HepG2 (cell line): ENCODE measurements around the gene DYRK2. TPM values are rescaled to one million over a fixed set of nuclear protein-coding genes. Genes with fewer than 3 reads are reported as not detected.

ENCODE experiments used
- ATAC-seq: fragments of 200-7000 bp; cut with Tn5 transposase; 3 replicates; pipeline ENCODE4 v1.9.1; 2020; ENCODE audit warnings: mild to moderate bottlenecking, moderate library complexity
- BruUV-seq: library from RNA; stranded (reverse); fragments of 400-500 nt; replicated peaks from 2 replicates; lab custom pipeline; 2021; lab: Mats Ljungman, UMichigan
- CTCF ChIA-PET: fragments of 300-600 bp; formaldehyde crosslinking; extraction: SDS; loops from one replicate; lab custom pipeline; 2021; ENCODE audit warnings: low total read pairs, inconsistent platforms, low intra/inter-chr PET ratio; lab: Yijun Ruan, JAX
- POLR2A ChIA-PET: fragments of 350-600 bp; sonication (Branson Sonifier 250); formaldehyde crosslinking; loops from one replicate; lab custom pipeline; 2020; ENCODE audit warnings: antibody characterized with exemption, inconsistent platforms; lab: Yijun Ruan, JAX
- DNase-seq: peaks from one replicate; pipeline ENCODE4 v3.0.0-alpha.2; 2015; ENCODE audit warnings: low spot score
- FAIRE-seq: peaks from 3 replicates; lab custom pipeline; 2011; peaks lifted over from hg19 to GRCh38; lab: Jason Lieb, UNC
- H2AFZ ChIP-seq: one replicate; pipeline ENCODE4 v1.6.1; 2011; ENCODE audit warnings: low read length, inconsistent platforms
- H3K27ac ChIP-seq: fragments of 300-600 bp; 3 replicates; pipeline ENCODE4 v1.8.0; 2011; ENCODE audit warnings: mixed run types, mild to moderate bottlenecking, mixed read lengths, low read length, inconsistent platforms; ENCODE audit not compliant: insufficient read depth; ENCODE audit errors: extremely low read length
- H3K27me3 ChIP-seq, 2 experiments: fragments of 200-600 bp in 1 of 2; 2 replicates in 1 of 2; 3 replicates in 1 of 2; pipeline versions ENCODE4 v1.6.0 to v1.8.0; 2011; ENCODE audit warnings: low read length in 2 of 2, mild to moderate bottlenecking in 2 of 2, moderate library complexity in 2 of 2, inconsistent platforms in 1 of 2; ENCODE audit not compliant: insufficient read depth in 2 of 2, control insufficient read depth in 1 of 2
- H3K36me3 ChIP-seq, 2 experiments: fragments of 200-600 bp in 1 of 2; replicated peaks in 1 of 2; 2 replicates in 1 of 2; 3 replicates in 1 of 2; pipeline versions ENCODE4 v1.5.1 to v1.8.0; 2011; ENCODE audit warnings: low read length in 2 of 2, inconsistent platforms in 1 of 2; ENCODE audit not compliant: insufficient read depth in 2 of 2, control insufficient read depth in 1 of 2
- H3K4me1 ChIP-seq: 2 replicates; pipeline ENCODE4 v1.5.1; 2012; ENCODE audit warnings: low read length, inconsistent platforms; ENCODE audit not compliant: insufficient read depth
- H3K4me2 ChIP-seq: 2 replicates; pipeline ENCODE4 v1.6.0; 2011; ENCODE audit warnings: low read depth, low read length, inconsistent platforms
- H3K4me3 ChIP-seq, 3 experiments: fragments of 200-600 bp in 1 of 3; sonication (generic), shearing (Covaris generic) in 1 of 3; replicated peaks in 1 of 3; 2 replicates each; pipeline ENCODE4 v1.5.1; 2011 to 2016; ENCODE audit warnings: low read length in 3 of 3, inconsistent platforms in 2 of 3, low read depth in 2 of 3, mild to moderate bottlenecking in 2 of 3, control low read depth in 1 of 3, mixed read lengths in 1 of 3; ENCODE audit not compliant: insufficient read depth in 1 of 3
- H3K79me2 ChIP-seq: one replicate; pipeline ENCODE4 v1.6.1; 2011; ENCODE audit warnings: low read length, inconsistent platforms; ENCODE audit not compliant: insufficient read depth
- H3K9ac ChIP-seq: 2 replicates; pipeline ENCODE4 v1.6.0; 2011; ENCODE audit warnings: mild to moderate bottlenecking, low read depth, low read length, inconsistent platforms; ENCODE audit not compliant: insufficient read depth
- H3K9me3 ChIP-seq: 2 replicates; pipeline ENCODE4 v1.5.1; 2012; ENCODE audit warnings: mild to moderate bottlenecking, low read length
- H4K20me1 ChIP-seq: 2 replicates; pipeline ENCODE4 v1.6.0; 2011; ENCODE audit warnings: inconsistent platforms, mild to moderate bottlenecking, low read length, moderate library complexity; ENCODE audit not compliant: insufficient read depth
- ETV5 ChIP-seq: IDR thresholded peaks from 2 replicates; pipeline ENCODE4 v1.6.1; 2018; ENCODE audit warnings: missing biosample characterization, missing genetic modification reagents, inconsistent platforms, borderline replicate concordance
- HBP1 ChIP-seq: IDR thresholded peaks from 2 replicates; pipeline ENCODE4 v1.6.1; 2016; ENCODE audit warnings: low read depth, control low read depth
- HMG20B ChIP-seq: conservative IDR thresholded peaks from 2 replicates; pipeline ENCODE4 v1.6.1; 2016; ENCODE audit warnings: missing genetic modification reagents, missing compliant biosample characterization
- LRRFIP1 ChIP-seq: sonication (generic); formaldehyde crosslinking; conservative IDR thresholded peaks from 2 replicates; pipeline ENCODE4 v1.4.0; 2020; ENCODE audit warnings: missing genetic modification reagents
- ZNF609 ChIP-seq: sonication (generic); formaldehyde crosslinking; IDR thresholded peaks from 2 replicates; pipeline ENCODE4 v1.4.0; 2020; ENCODE audit warnings: mild to moderate bottlenecking, missing genetic modification reagents, borderline replicate concordance
- WGBS: methylation state at CpG from one replicate; pipeline ENCODE4 v1.1.6; 2017; ENCODE audit warnings: low lambda C conversion rate; 5-methylcytosine and 5-hydroxymethylcytosine counted together
- in situ Hi-C: cut with HindIII; loops from 2 replicates; pipeline ENCODE4 v1.10.0; 2017; ENCODE audit warnings: low pct_unique_long_range_greater_than_20kb; ENCODE audit not compliant: extremely low pct_ligation_motif_present
- intact Hi-C: fragments of 100-400 bp; cut with micrococcal nuclease; formaldehyde crosslinking; loops from one replicate; pipeline ENCODE4 v1.10.0; 2022; ENCODE audit not compliant: unreplicated experiment
- polyA plus RNA-seq, 8 experiments: library from polyadenylated mRNA; depleted of rRNA in 3 of 8; stranded (reverse) in 7 of 8; unstranded in 1 of 8; fragments of >200 nt; fragmentation: Illumina TruSeq in 4 of 8; extraction: Trizol in 4 of 8; gene quantifications; 2 replicates each; pipeline versions ENCODE4 v1.2.1 to v1.2.3, GENCODE V29; 2011 to 2016; ENCODE audit warnings: low read depth in 4 of 8, missing spikeins in 1 of 8, mixed read lengths in 1 of 8; ENCODE audit not compliant: insufficient read depth in 1 of 8
- total RNA-seq, 5 experiments: library from RNA; depleted of rRNA; stranded (reverse); fragments of >200 nt; fragmentation: Illumina TruSeq; extraction: Trizol; gene quantifications; 2 replicates each; pipeline ENCODE4 v1.2.3, GENCODE V29; 2016; ENCODE audit warnings: low read depth in 1 of 5

DYRK2 gene
- total and polyA plus RNA-seq, 2 of the 13 experiments (the other 11 are each of a cell fraction or from before 2014, with no cell fraction given), result 8.2 to 11.5 TPM

DNA sequence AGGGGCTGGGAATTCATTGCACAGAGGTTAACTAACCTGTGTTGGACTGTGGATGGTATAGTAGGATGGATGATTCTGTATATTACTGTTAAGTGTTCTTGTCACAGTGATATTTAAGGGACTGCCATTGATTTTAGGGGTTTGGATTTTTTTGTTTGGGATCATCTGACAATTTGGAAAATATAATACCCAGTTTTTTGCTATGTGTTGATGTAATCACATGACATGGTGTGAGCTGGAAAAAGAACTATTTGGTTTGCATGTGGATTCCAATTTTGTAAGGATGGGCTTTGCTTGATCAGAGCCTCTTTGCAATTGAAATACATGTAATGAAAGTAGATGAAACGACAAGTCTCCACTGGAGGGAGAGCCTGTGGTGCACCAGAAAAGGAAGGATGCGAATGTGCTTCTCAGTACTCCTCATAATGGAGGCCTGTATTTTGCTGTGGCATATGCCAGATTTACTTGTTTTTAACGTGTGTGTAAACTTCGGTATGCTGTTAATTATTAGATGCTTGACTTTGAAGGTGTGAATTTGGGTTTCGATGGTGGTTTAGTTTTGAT lies 2.7 kb downstream of the DYRK2 start:
- intact Hi-C loops, result loop anchor here (2.0 kb wide), 1 partner anchor 292 kb away; no protein-coding TSS in a partner anchor
- Histone ChIP-seq H3K4me2 (peak overlapping the region; percentile 80), H3K9me3 (no peaks in the 10 kb centered on the region), H3K4me1 (peaks cover 27% of the 10 kb centered on the region), H3K4me3 (peak overlapping the region in 1 of 3 experiments; percentile 84; a peak in 1 of 6 replicates), H3K36me3 (peaks cover 0 to 3% of the 10 kb centered on the region in 2 experiments; a peak in 1 of 5 replicates), H3K9ac (peak overlapping the region; percentile 82; the same call in 1 of the 2 replicates), H2AFZ (no peak overlapping the region), H3K79me2 (peaks cover 55% of the 10 kb centered on the region), H3K27ac (no peak overlapping the region), H4K20me1 (peaks cover 14% of the 10 kb centered on the region; the same call in 1 of the 2 replicates), H3K27me3 (0 out of 5 replicates have a peak, but pooled peaks cover 0 to 3% of the 10 kb centered on the region in 2 experiments)
- TF ChIP-seq LRRFIP1 (CRISPR knock-in tag), result no peak
- no peak for TF ChIP-seq HMG20B
- TF ChIP-seq HBP1 (CRISPR knock-in tag), result no peak
- TF ChIP-seq ETV5 (CRISPR knock-in tag), result no peak
- TF ChIP-seq ZNF609 (CRISPR knock-in tag), result no peak
- CTCF ChIA-PET, result no interaction called here
- FAIRE-seq (peak; percentile 47), ATAC-seq (no peak), DNase-seq (peak; percentile 4)
- in situ Hi-C loops, result no loop called here
- POLR2A ChIA-PET, result no interaction called here
- no TSS peak for BruUV-seq
- 82% methylated on average over 5 of the region's 5 CpGs for WGBS
